WERI-Rb-1 (cell line): Measurements from ENCODE around the gene SLC8A3.

ENCODE experiments used
- DNase-seq: peaks from one replicate; pipeline ENCODE4 v3.0.0-alpha.2; 2020
- H3K27ac ChIP-seq: fragments of 250-450 bp; sonication (Bioruptor Pico); 2 replicates; pipeline ENCODE4 v1.5.1; 2020; ENCODE audit warnings: mild to moderate bottlenecking, moderate library complexity
- H3K27me3 ChIP-seq: fragments of 250-450 bp; sonication (Bioruptor Pico); 2 replicates; pipeline ENCODE4 v1.5.1; 2021; ENCODE audit warnings: mild to moderate bottlenecking, low read depth, moderate library complexity; ENCODE audit not compliant: insufficient read depth, severe bottlenecking
- H3K36me3 ChIP-seq: fragments of 250-450 bp; sonication (Bioruptor Pico); 2 replicates; pipeline ENCODE4 v1.5.1; 2020; ENCODE audit warnings: mild to moderate bottlenecking, moderate library complexity
- H3K4me3 ChIP-seq: 2 replicates; pipeline ENCODE4 v1.5.1; 2011; ENCODE audit warnings: low read depth, mild to moderate bottlenecking, control low read depth, low read length
- H3K9me3 ChIP-seq: fragments of 250-450 bp; sonication (Bioruptor Pico); 2 replicates; pipeline ENCODE4 v1.5.1; 2021; ENCODE audit warnings: mild to moderate bottlenecking, moderate library complexity; ENCODE audit not compliant: severe bottlenecking
- CTCF ChIP-seq: IDR thresholded peaks from 2 replicates; pipeline ENCODE4 v1.5.1; 2011; ENCODE audit warnings: low read depth, mild to moderate bottlenecking, control low read depth, inconsistent platforms, low read length

The SLC8A3 gene

DNA sequence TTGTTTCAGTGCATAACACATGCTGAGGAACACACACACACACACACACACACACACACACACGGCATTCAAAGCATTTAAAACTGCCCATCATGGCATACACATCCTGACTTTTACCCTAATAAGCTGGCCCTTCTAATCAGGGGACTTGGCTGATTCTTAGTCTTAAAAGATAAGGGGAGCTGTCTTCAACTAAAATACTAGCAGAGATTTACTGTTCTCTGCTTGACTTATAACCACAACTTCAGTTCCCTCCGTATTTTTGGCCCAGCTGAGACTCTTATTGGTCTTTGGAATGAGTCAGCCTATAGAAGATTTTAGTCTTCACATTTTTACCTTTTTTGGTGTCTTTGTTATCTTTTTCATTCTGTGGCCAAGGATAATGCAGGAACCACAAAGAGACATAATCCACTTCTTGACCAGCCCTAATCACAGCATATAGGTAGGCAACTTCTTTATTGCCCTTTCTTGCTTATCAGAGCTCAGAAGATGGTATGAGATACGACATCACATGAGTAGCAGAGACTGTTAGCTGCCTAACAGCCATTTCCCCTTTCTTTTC is 25.1 kb upstream of the SLC8A3 start:
- DNase-seq: no peak
- Histone ChIP-seq H3K36me3 (no peaks in the 10 kb centered on the region), H3K4me3 (no peak overlapping the region), H3K9me3 (no peaks in the 10 kb centered on the region), H3K27me3 (no peaks in the 10 kb centered on the region), H3K27ac (no peak overlapping the region)
- no peak for TF ChIP-seq CTCF

DNA sequence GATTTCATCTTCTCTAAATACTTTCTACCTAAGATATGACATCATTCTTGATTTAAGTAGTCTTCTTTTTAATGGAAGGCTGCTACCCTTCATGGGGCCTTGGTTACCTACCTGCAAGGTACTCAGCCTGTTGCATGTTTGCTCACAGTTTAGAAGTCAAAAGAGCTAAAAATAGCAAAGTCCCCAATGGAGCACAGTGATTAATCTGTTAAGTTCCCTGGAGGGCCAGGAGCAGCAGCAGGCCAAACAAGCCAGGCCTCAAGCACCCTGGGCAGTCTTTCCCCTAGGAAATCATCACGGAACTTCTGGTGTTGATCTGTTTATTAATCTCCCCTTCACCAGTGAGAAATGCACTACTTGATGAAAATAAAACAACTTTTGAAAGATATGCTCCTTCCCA is 24.0 kb upstream of the SLC8A3 start:
- peaks cover under 1% of the 10 kb centered on the region for H3K27me3 ChIP-seq

DNA sequence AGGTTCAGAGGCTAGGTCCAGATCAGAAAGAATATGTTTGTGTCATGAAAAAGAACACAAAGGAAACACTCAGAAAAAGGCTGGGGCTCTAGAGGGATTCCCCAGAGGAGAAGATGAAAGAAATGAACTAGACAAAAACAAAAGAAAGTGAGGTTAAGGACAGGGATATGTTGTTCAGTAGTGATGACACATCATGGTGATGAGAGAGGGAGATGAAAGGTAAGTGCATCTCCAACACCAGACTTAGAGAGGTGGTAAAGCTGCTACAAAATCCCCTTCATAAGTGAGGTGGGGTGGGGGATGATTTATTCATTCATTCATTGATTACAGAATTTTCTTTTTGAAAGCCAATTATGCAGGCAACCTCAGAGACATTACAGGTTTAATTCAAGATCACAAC is 19.6 kb upstream of the SLC8A3 start:
- Histone ChIP-seq H3K27me3 (peaks cover 16% of the 10 kb centered on the region), H3K4me3 (no peak overlapping the region), H3K36me3 (no peaks in the 10 kb centered on the region), H3K9me3 (no peaks in the 10 kb centered on the region), H3K27ac (no peak overlapping the region)
- DNase-seq: no peak
- no peak for TF ChIP-seq CTCF

More for the DNA sequence above, 24.0 kb upstream of the SLC8A3 start:
- Histone ChIP-seq H3K36me3 (no peaks in the 10 kb centered on the region), H3K27ac (no peak overlapping the region), H3K9me3 (no peaks in the 10 kb centered on the region), H3K4me3 (no peak overlapping the region)
- no peak for DNase-seq
- no peak for TF ChIP-seq CTCF

- no peaks in the 10 kb centered on the region for H3K36me3 ChIP-seq
- no peak for DNase-seq
- no peaks in the 10 kb centered on the region for H3K9me3 ChIP-seq
- no peak overlapping the region for H3K4me3 ChIP-seq
- no peak overlapping the region for H3K27ac ChIP-seq
- peaks cover 32% of the 10 kb centered on the region for H3K27me3 ChIP-seq
- no peak for TF ChIP-seq CTCF
Observed at GRCh38 chr14:70203686-70204085, 14.9 kb upstream of the SLC8A3 start.

DNA sequence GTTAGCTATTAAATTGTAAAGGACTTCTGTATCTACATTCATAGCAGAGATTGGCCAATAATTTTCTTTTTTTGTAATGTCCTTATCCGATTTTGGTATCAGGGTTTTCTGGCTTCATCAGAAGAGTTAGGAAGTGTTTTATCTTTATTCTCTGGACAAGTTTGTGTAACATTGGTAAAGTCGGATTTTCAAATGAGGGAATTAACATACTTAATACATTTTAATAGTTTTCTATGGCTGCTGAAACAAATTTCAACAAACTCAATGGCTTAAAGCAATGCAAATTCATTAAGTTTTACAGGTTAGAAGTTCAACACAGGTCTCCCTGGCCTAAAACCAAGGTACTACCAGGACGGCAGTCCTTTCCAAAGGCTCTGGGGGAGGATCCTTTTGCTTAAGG is 13.2 kb upstream of the SLC8A3 start:
- no peak for DNase-seq
- Histone ChIP-seq H3K27me3 (peaks cover 27% of the 10 kb centered on the region), H3K9me3 (no peaks in the 10 kb centered on the region), H3K27ac (no peak overlapping the region), H3K4me3 (no peak overlapping the region), H3K36me3 (no peaks in the 10 kb centered on the region)
- no peak for TF ChIP-seq CTCF

GRCh38 chr14:70193396-70193795 is 4.6 kb upstream of the SLC8A3 start:
- Histone ChIP-seq H3K27me3 (peaks cover 41% of the 10 kb centered on the region), H3K27ac (no peak overlapping the region), H3K36me3 (no peaks in the 10 kb centered on the region), H3K9me3 (no peaks in the 10 kb centered on the region), H3K4me3 (no peak overlapping the region)
- TF ChIP-seq CTCF: no peak
- no peak for DNase-seq
